ENCODE results near the gene TMEM187.

The TMEM187 gene

GRCh38 chrX:153972368-153973126, at the start of gene TMEM187:
Gene TMEM187 (plus strand): TSS chrX:153972754. CDS start chrX:153982063, 9,309 bp downstream.
- peak; percentile 94 for DNase-seq

GRCh38 chrX:153922932-153923857, 49.4 kb upstream of the TMEM187 start:
- peak; percentile 48 for DNase-seq

GRCh38 chrX:153924149-153924861, 48.2 kb upstream of the TMEM187 start:
- peak; percentile 30 for DNase-seq

- DNase-seq: no peak
Measured at GRCh38 chrX:153925387-153925738, 47.2 kb upstream of the TMEM187 start.

- DNase-seq: no peak
Measured at GRCh38 chrX:153925739-153926551, 46.6 kb upstream of the TMEM187 start, which contains the start of gene ARHGAP4. Gene ARHGAP4 (minus strand): TSS chrX:153926264. CDS start chrX:153926202, 62 bp downstream.

- no peak for DNase-seq
Measured at GRCh38 chrX:153926552-153926857, 46.0 kb upstream of the TMEM187 start.

GRCh38 chrX:153926858-153927671, 45.5 kb upstream of the TMEM187 start:
- peak; percentile 40 for DNase-seq

- no peak for DNase-seq
Measured at GRCh38 chrX:153927672-153927921, 45.0 kb upstream of the TMEM187 start.

- DNase-seq: peak; percentile 96
Measured at GRCh38 chrX:153927922-153928760, 44.4 kb upstream of the TMEM187 start.

GRCh38 chrX:153928846-153929245, 43.7 kb upstream of the TMEM187 start:
- DNase-seq: no peak

- DNase-seq: no peak
Measured at GRCh38 chrX:153929576-153929975, 43.0 kb upstream of the TMEM187 start.

GRCh38 chrX:153930011-153930910, 42.3 kb upstream of the TMEM187 start:
- no peak for DNase-seq

GRCh38 chrX:153931151-153931550, 41.4 kb upstream of the TMEM187 start:
- no peak for DNase-seq

GRCh38 chrX:153931748-153932147, 40.8 kb upstream of the TMEM187 start:
- DNase-seq: no peak

GRCh38 chrX:153932220-153932915, 40.2 kb upstream of the TMEM187 start:
- DNase-seq: no peak

- DNase-seq: no peak
Measured at GRCh38 chrX:153933748-153934147, 38.8 kb upstream of the TMEM187 start.

- DNase-seq: no peak
Measured at GRCh38 chrX:153934148-153934761, 38.3 kb upstream of the TMEM187 start.

GRCh38 chrX:153934762-153935325, 37.7 kb upstream of the TMEM187 start, which contains the start of gene NAA10:
Gene NAA10 (minus strand): TSS chrX:153935037. CDS start chrX:153934904, 133 bp downstream.
- DNase-seq: peak; percentile 60

Data from COR-L47 (cell line).